ENCODE measurements around the gene JAK3. TPM values are rescaled to one million over a fixed set of nuclear protein-coding genes. Genes with fewer than 3 reads are reported as not detected.

The JAK3 gene
- total and polyA plus RNA-seq, 2 of the 4 experiments (the other 2 are of a cell fraction) = 0.36 to 1.5 TPM

- TF ChIP-seq USF2 (IDR thresholded peaks at IDR 0.05; ENCODE audit: low read depth, low read length) (no peak), NFE2L2 (IDR thresholded peaks at IDR 0.05; ENCODE audit: low read depth, low read length) (no peak)
Observed at GRCh38 chr19:17841810-17842662, 5.7 kb downstream of the JAK3 start (continued).

- Histone ChIP-seq H3K4me2 (ENCODE audit: low read depth, low read length) (peak overlapping the region; percentile 23), H4K5ac (ENCODE audit: low read depth, low read length) (no peak overlapping the region), H3K18ac (ENCODE audit: low read depth, low read length) (no peak overlapping the region), H3K79me1 (ENCODE audit: low read depth in 1 of 2, low read length in 2 of 2) (no peaks in the 10 kb centered on the region), H3K9ac (ENCODE audit: low read depth, low read length) (no peak overlapping the region), H3K27me3 (ENCODE audit: control insufficient read depth, insufficient read depth, low read length) (peaks cover 14% of the 10 kb centered on the region; the same call in 1 of the 2 replicates), H2AK5ac (ENCODE audit: low read depth, low read length) (no peak overlapping the region), H4K8ac (ENCODE audit: low read depth in 2 of 2, low read length in 2 of 2) (no peak overlapping the region), H2BK120ac (ENCODE audit: low read depth, low read length) (no peak overlapping the region), H2AK9ac (replicated peaks; ENCODE audit: low read depth, low read length, poor library complexity) (no peak overlapping the region), H3K56ac (ENCODE audit: extremely low read depth, insufficient read depth, low read length) (no peak overlapping the region), H3K4me3 (ENCODE audit: insufficient read depth, low read depth, low read length) (no peak overlapping the region; the same call in 1 of the 2 replicates), H3K36me3 (ENCODE audit: control insufficient read depth, insufficient read depth, low read length) (no peaks in the 10 kb centered on the region), H3K4ac (ENCODE audit: low read depth, low read length) (no peak overlapping the region), H4K91ac (ENCODE audit: insufficient read depth, low read depth, low read length) (no peak overlapping the region), H2BK15ac (ENCODE audit: low read depth, low read length) (no peak overlapping the region), H3K9me3 (ENCODE audit: control insufficient read depth, insufficient read depth, low read length) (no peaks in the 10 kb centered on the region), H3K9me1 (ENCODE audit: insufficient read depth, low read length) (no peaks in the 10 kb centered on the region), H2AFZ (replicated peaks; ENCODE audit: low read length, poor library complexity) (peak overlapping the region; percentile 88), H3K14ac (replicated peaks; ENCODE audit: low read depth, low read length) (no peak overlapping the region), H2BK20ac (ENCODE audit: low read depth, low read length) (no peak overlapping the region), H3K27ac (ENCODE audit: insufficient read depth, low read length) (no peak overlapping the region), H2BK5ac (ENCODE audit: low read depth, low read length, poor library complexity, severe bottlenecking) (no peak overlapping the region), H4K20me1 (ENCODE audit: insufficient read depth, low read length) (no peaks in the 10 kb centered on the region), H3K23ac (ENCODE audit: low read depth, low read length) (no peak overlapping the region), H3K4me1 (ENCODE audit: control insufficient read depth, insufficient read depth, low read length) (peaks cover 4% of the 10 kb centered on the region)
- BruUV-seq (replicated peaks) = no TSS peak
- dilution Hi-C loops (cut with HindIII; ENCODE audit: low sequenced_read_pairs, unreplicated experiment) (no loop called here), in situ Hi-C loops (cut with MboI; ENCODE audit: low sequenced_read_pairs) (no loop called here), intact Hi-C loops (cut with micrococcal nuclease) (no loop called here)
- ChIA-PET CTCF (no interaction called here), POLR2A (ENCODE audit: unreplicated experiment) (no interaction called here)
- ATAC-seq (ENCODE audit: low read depth) (peak; percentile 3), DNase-seq (no peak)
- WGBS, 2 experiments (ENCODE audit: extremely low coverage in 2 of 2, insufficient read length in 1 of 2) = 26% methylated on average over 13 of the region's 30 CpGs; no CpG with 5 or more reads in 1 of the 2 experiments
- TF ChIP-seq CEBPB (IDR thresholded peaks at IDR 0.05; ENCODE audit: low read depth, low read length) = no peak
- no peak for TF ChIP-seq NFE2L2 (IDR thresholded peaks at IDR 0.05; ENCODE audit: low read depth, low read length)
- no peak for TF ChIP-seq POLR2A (IDR thresholded peaks at IDR 0.05; ENCODE audit: low read depth, low read length)
- no peak for TF ChIP-seq RFX5 (IDR thresholded peaks at IDR 0.05; ENCODE audit: low read depth, low read length)
- TF ChIP-seq BHLHE40 (IDR thresholded peaks at IDR 0.05; ENCODE audit: low read depth, low read length) = no peak
- no peak for TF ChIP-seq MAZ (IDR thresholded peaks at IDR 0.05; ENCODE audit: borderline replicate concordance, low read depth, low read length)
- TF ChIP-seq ELK1 (IDR thresholded peaks at IDR 0.05; ENCODE audit: borderline replicate concordance, low read depth, low read length) = no peak
- no peak for TF ChIP-seq CHD1 (IDR thresholded peaks at IDR 0.05; ENCODE audit: low read depth, low read length)
- no peak for TF ChIP-seq SMC3 (IDR thresholded peaks at IDR 0.05; ENCODE audit: low read depth, low read length)
- TF ChIP-seq USF2 (IDR thresholded peaks at IDR 0.05; ENCODE audit: low read depth, low read length) = no peak
Observed at GRCh38 chr19:17841371-17841809, 6.4 kb downstream of the JAK3 start.
